Activated CD8-positive, alpha-beta memory T cell treated with anti-CD3 and anti-CD28 coated beads, Interleukin-2, amount 50 U/mL, for 1 hour (primary cell): Measurements from ENCODE around the gene CD3E.
A peak's percentile ranks its signal among the peaks of the same experiment; 100 is the strongest.

ENCODE experiments used
- DNase-seq: peaks from one replicate; pipeline ENCODE4 v3.0.0-alpha.2; 2020; ENCODE audit errors: extremely low read depth

CD3E gene

DNA sequence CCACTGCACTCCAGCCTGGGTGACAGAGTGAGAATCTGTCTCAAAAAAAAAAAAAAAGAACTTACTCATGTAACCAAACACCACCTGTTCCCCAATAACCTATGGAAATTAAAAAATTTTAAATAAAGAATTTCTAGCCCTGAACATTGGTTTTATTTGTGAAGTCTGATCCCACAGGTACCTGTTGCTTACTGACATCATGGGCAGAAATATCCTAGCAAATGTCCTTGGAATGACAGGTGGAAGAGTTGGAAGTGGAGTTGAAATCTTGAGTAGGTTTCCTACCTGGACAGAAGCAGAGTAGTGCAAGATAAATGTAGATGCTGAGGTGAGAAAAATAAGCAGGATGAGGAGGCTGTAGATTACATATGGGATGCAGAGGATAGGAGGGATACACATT is 20.8 kb downstream of the CD3E start:
- DNase-seq, result no peak

DNA sequence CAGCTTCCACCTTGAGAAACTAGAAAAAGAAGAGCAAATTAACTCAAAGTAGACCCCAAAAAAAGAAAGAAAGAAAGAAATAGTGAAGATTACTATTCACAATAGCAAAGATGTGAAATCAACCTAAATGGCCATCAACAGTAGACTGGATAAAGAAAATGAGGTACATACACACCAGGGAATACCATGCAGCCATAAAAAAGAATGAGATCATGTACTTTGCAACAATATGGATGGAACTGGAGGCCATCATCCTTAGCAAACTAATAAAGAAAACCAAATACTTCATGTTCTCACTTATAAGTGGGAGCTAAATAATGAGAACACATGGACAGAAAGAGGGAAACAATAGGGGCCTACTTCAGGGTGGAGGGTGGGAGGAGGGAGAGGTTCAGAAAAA is 24.2 kb downstream of the CD3E start:
- DNase-seq, result no peak

DNA sequence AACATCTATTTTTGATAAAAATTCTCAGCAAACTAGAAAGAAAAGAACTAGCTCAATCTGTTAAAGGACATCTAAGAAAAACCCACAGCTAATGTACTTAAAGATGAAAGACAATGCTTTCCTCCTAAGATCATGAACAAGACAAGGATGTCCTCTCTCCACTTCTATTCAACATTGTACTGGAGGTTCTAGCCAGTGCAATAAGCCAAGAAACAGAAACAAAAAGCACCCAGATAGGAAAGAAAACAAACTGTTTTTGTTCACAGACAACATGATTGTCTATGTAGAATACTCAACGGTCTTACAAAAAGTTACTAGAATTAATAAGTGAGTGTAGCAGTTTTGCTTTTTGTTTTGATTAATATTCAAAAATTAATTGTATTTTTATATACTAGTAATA is 30.2 kb downstream of the CD3E start:
- DNase-seq, result no peak

DNA sequence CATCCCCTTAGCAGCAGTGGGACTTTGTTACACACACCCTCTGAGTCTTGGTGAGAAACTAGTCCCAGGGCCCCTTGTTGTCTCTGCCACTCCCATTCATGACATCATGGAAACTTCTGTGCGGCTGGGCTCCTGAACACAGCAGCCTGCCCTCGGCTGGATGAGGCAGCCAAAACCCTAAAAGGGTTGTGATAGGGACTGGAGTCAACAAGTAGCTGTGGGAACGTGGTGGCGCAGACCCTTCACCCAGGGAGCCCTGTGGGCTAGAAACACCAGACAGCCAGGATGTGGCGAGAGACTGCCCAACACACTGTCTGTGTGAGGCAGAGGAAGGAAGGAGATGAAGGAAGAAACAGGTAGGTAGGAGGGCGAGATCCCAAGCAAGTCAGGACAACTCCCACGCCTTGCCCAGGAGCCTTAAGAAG is 34.1 kb downstream of the CD3E start:
- DNase-seq, result peak; percentile 91

DNA sequence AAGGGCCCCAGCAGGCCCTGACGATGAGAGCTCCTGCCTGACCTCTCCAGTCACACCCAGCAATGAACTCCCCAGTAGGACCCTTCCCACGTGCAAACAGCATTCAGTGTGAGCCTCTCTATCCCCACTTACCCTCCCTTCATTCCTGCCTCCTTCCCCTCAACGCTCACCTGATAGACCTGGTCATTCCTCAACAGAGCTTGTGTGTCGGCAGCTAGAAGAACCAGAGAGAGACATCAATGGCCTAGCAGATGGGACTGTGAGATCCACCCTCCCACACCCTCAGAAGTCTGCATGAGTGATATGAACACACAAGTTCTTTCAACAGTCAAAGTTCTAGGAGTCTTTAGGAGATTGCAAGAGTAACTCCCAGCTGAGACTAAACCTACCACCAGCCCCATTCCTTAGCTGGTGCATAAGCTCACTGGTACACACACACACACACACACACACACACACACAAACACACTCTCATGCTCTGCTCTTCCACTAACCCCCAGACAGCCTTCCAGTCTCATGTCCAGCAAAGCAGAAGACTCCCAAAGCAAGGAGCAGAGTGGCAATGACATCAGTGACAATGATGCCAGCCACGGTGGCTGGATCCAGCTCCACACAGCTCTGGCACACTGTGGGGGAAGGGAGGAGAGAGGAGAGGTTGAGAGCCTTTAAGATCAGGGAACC is 34.9 kb downstream of the CD3E start:
- DNase-seq, result no peak

DNA sequence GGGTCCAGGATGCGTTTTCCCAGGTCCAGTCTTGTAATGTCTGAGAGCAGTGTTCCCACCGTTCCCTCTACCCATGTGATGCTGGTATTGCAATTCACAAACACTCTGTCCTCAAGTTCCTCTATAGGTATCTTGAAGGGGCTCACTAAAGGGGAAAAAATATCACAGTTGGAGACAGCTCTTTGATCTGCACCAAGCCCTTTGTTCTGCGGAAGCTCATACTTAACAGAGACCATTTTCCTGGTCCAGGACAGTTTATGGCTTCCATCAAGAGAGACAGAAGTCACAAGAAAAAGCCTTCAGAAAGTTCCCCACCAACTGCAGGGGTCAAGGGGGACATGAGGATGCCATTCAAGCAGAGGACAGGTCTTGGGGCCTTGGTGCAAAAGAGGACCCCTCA is 35.9 kb downstream of the CD3E start:
- no peak for DNase-seq

DNA sequence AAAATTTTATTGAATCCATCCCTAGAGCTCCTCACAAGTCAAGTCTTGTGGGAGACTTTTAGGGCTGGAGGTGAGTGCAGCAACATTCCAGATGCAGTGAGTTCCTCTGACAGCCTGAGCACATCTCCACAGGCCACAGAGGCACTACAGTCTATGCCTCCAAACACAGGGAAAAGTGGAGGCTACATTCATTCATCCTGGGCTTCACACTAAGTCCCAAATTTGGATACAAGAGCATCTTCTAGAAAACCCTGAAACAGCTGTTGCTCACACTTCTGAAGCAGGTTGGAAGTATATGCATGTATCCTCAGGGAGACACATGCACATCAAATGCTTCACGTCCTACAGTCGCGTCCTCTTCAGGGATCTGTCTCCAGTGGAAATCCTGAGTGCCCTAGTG is 36.7 kb downstream of the CD3E start:
- DNase-seq, result no peak

DNA sequence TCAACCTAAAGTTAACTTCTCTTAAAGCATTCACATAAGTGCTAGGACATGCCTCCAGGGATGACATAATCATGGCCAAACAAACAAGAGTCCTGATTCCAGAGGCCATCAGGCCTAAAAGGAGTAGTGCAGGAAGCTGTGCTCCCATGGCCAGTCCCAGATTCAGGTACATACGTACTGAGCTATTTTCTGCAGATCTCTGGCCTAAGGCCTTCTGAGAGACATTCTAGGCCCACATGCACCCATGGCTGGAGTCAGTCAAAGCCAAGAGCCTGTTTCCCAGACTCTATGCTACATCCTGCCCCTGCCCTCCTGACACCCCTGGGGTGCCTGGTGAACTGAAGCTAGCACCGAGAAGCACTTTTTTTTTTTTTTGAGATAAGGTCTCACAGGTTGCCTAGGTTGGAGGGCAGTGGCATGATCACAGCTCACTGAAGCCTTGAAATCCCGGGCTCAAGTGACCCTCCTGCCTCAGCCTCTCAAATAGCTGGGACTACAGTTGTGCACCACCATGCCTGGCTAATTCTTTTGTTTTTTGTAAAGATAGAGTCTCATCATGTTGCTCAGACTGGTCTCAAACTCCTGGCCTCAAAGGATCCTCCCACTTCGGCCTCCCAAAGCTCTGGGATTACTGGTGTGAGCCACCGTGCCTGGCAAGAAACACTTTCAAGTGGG is 37.4 kb downstream of the CD3E start:
- no peak for DNase-seq

DNA sequence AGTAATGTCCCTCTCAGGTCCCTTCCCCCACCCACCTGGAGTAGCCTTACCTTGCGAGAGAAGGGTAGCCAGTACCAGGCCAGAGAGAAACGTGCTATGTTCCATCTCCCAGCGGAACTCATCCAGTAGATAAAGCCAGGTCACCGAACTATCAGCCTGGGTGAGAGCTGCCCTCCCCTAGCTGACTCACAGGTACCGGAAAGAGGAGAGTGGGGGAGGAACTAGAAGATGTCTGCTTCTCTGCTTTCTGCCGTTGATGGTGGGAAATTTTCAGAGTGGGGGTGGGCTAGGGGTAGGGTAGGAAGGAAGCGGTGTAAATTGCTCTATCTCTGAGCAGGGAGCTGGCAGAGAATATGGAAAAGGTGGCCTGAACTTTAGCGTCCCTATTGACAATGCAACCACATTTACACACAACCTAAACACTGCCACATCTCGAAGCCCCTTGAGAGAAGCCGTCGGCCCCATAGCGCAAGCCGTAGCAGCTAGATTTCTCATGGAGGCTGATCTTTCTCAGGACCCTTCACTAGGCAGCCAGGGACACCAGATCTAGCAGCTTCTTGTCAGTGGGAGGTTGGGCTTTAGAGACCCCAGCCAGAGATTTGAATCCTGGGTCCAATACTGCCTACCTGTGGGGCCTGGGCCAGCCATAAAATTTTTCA is 38.1 kb downstream of the CD3E start, which contains the start of gene CD3D:
Gene CD3D (minus strand): TSS at position 203 of the 659 bp plus-strand sequence. CDS start 98 bp downstream, at position 105.
- DNase-seq, result peak; percentile 72

DNA sequence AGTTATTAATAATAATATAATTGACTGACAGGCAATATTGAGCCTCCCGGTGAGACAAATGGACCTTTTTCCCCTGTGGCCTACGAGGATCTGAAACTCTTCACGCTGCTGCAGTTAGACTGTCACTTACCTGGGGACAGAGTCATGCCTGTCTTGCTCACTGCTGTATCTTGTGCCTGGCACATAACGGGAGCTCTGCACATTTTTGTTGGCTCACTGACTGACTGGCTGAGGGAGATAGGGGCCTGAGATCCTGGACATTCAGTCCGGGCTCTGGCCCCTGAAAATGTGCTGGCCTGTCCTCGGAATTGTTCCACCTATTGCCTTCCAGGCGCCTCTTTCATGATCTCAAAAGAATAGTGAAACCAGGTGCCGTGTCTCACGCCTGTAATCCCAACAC is 38.7 kb downstream of the CD3E start:
- no peak for DNase-seq

DNA sequence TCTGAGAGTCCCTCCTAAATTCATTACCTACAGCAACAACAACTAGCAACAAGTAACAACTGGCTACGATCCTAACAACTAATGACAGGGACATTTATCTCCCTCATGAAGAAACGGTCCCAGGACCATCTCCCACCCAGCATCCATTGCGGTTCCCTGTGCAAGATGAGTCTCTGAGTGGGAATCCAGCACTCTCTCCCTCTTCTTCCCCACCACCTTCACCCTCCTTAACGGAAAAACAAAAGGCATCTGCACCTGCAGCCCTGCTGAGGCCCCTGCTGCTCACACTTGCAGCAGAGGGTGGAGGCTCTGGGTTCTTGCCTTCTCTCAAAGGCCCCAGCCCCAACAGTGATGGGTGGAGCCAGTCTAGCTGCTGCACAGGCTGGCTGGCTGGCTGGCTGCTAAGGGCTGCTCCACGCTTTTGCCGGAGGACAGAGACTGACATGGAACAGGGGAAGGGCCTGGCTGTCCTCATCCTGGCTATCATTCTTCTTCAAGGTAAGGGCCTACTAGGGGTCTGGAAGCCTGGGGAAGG is 39.5 kb downstream of the CD3E start, which contains the start of gene CD3G:
Gene CD3G (plus strand): TSS at position 364 of the 535 bp plus-strand sequence. CDS start 80 bp downstream, at position 444.
- peak; percentile 60 for DNase-seq

DNA sequence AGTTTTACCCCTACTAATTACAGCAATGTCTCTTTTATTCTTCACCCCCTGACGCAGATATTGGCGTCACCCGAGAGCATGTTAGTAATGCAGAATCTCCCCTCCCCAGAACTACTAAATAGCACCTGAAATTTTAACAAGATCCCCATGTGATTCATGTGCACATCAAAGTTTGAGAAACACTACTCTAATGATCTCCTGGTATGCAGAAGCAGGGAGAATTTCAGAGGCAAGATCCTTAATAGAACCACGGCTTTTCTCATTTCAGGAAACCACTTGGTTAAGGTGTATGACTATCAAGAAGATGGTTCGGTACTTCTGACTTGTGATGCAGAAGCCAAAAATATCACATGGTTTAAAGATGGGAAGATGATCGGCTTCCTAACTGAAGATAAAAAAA is 44.9 kb downstream of the CD3E start:
- DNase-seq, result no peak

DNA sequence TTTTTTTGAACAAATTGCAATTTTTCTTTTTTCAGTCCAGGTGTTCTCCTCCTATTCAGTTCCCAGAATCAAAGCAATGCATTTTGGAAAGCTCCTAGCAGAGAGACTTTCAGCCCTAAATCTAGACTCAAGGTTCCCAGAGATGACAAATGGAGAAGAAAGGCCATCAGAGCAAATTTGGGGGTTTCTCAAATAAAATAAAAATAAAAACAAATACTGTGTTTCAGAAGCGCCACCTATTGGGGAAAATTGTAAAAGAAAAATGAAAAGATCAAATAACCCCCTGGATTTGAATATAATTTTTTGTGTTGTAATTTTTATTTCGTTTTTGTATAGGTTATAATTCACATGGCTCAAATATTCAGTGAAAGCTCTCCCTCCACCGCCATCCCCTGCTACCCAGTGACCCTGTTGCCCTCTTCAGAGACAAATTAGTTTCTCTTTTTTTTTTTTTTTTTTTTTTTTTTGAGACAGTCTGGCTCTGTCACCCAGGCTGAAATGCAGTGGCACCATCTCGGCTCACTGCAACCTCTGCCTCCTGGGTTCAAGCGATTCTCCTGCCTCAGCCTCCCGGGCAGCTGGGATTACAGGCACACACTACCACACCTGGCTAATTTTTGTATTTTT is 48.7 kb downstream of the CD3E start:
- no peak for DNase-seq

DNA sequence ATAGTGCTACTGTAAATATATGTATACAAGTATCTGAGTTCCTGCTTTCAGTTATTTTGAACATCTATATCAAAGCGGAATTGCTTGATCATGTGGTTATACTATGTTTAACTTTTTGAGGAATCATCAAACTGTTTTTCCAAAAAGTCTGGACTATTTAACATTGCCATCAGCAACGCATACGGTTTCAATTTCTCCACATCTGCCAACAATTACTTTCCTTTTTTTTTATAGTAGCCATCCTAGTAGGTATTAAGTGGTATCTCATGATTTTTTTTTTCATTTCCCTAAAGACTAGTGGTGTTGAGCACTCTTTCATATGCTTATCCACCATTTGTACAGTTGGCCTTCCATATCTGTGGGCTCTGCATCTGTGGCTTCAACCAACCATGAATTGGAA is 53.5 kb downstream of the CD3E start:
- no peak for DNase-seq

DNA sequence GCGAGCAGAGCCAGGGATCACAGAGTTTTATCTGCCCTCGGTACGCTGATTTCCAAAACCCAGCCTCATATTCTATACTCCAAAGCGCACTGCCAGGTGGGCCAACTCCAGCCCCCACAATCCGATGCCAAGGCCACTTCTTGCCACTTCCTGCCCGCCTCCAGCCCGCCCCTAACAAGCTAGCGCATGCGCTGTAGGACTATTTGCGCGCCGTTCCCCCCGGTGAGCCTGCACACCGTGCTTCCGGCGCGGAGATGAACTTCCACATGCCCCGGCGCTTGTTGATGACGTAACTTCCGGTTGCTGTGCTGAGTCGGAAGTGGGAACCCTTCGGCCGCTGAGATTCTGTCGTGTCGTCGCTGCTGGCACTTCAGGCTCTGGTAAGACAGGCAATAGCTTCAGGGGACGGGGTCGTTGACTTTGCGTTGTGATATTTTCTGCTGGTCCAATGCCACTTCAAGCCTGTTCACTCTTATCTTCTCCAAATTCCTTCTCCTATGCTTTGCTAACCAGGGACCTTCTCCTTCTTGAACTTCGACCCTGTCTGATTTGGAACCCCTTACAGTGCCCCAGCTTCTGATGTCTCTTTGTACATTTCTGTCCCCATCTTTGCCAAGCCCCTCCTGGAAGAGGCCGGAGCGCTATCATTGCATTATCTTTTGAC is 54.9 kb downstream of the CD3E start, which contains the start of gene UBE4A:
Gene UBE4A (plus strand): TSS at position 306 of the 664 bp plus-strand sequence. CDS start 5,481 bp downstream, outside the sequence.
- peak; percentile 99 for DNase-seq

DNA sequence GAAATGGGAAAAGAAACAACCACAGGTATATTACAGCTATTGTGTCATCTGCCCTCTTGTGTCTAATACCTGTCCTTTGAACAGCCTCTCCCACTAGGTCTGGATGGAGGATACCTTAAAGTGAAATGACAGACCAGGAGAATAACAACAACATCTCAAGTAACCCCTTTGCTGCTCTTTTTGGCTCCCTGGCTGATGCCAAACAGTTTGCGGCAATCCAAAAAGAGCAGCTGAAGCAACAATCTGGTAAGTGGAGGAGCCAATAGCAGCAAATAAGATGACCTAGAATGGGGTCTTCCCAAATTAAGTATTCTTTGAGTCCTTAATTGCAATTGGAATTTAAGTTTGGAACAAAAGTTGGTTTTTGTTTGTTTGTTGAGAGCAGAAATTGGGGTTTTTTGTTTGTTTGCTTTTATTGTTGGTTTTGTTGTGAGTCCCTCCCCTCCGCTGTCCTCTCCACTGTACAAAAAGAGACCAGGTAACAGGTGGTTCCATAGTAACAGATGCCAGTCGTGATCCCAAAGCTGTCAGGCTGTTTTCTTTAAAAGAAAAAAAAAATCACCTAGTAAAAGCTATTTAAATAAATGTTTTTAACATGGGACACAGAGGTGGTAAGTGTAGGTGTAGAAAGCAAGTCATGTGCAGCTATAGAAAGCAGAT is 60.6 kb downstream of the CD3E start:
- no peak for DNase-seq
